Smooth muscle cell (in vitro differentiated cells): ENCODE data around the gene TSPAN5. TPM values are rescaled to one million over a fixed set of nuclear protein-coding genes. Genes with fewer than 3 reads are reported as not detected.

Experiments
- DNase-seq: peaks from one replicate; lab custom pipeline; 2025; ENCODE audit not compliant: unreplicated experiment; lab: John Stamatoyannopoulos, UW
- H2AFZ ChIP-seq: fragments of 200-600 bp; sonication (generic); 2 replicates; pipeline ENCODE4 v1.6.0; 2016; ENCODE audit warnings: antibody characterized with exemption, low read depth, mild to moderate bottlenecking
- H3F3A ChIP-seq: fragments of 200-600 bp; sonication (generic); 2 replicates; pipeline ENCODE4 v1.6.0; 2017; ENCODE audit warnings: antibody characterized with exemption, low read depth
- H3K27ac ChIP-seq: fragments of 200-600 bp; sonication (generic); 2 replicates; pipeline ENCODE4 v1.5.1; 2016; ENCODE audit warnings: low read depth, mild to moderate bottlenecking
- H3K27me3 ChIP-seq: fragments of 200-600 bp; sonication (generic); 2 replicates; pipeline ENCODE4 v1.6.1; 2016; ENCODE audit warnings: low read depth, mild to moderate bottlenecking
- H3K36me3 ChIP-seq: fragments of 200-600 bp; sonication (generic); 2 replicates; pipeline ENCODE4 v1.5.1; 2016; ENCODE audit warnings: low read depth
- H3K4me1 ChIP-seq: fragments of 200-600 bp; sonication (generic); 2 replicates; pipeline ENCODE4 v1.5.1; 2016; ENCODE audit warnings: low read depth
- H3K4me2 ChIP-seq: fragments of 200-600 bp; sonication (generic); 2 replicates; pipeline ENCODE4 v1.6.0; 2016; ENCODE audit warnings: mild to moderate bottlenecking
- H3K4me3 ChIP-seq: fragments of 200-600 bp; sonication (generic); 2 replicates; pipeline ENCODE4 v1.5.1; 2016; ENCODE audit warnings: mild to moderate bottlenecking
- H3K79me2 ChIP-seq: fragments of 200-600 bp; sonication (generic); 2 replicates; pipeline ENCODE4 v1.6.0; 2016; ENCODE audit warnings: low read depth, mild to moderate bottlenecking
- H3K9ac ChIP-seq: fragments of 200-600 bp; sonication (generic); 2 replicates; pipeline ENCODE4 v1.6.0; 2016; ENCODE audit warnings: low read depth
- H3K9me3 ChIP-seq: fragments of 200-600 bp; sonication (generic); replicated peaks from 2 replicates; pipeline ENCODE4 v1.5.1; 2016; ENCODE audit warnings: low read depth
- H4K20me1 ChIP-seq: fragments of 200-600 bp; sonication (generic); 2 replicates; pipeline ENCODE4 v1.6.0; 2016; ENCODE audit warnings: low read depth
- CTCF ChIP-seq: fragments of 200-600 bp; sonication (generic); IDR thresholded peaks from 2 replicates; pipeline ENCODE4 v1.5.1; 2017; ENCODE audit warnings: borderline replicate concordance, mild to moderate bottlenecking, antibody characterized with exemption; ENCODE audit not compliant: insufficient read depth, poor library complexity, severe bottlenecking
- WGBS: methylation state at CpG from one replicate; pipeline ENCODE4 v1.1.7; 2016; ENCODE audit warnings: low lambda C conversion rate; 5-methylcytosine and 5-hydroxymethylcytosine counted together
- polyA plus RNA-seq: library from polyadenylated mRNA; unstranded; fragments of >200 nt; fragmentation: Nextera tagmentation; extraction: Ambion mirVana; gene quantifications from 2 replicates; pipeline ENCODE4 v1.2.1, GENCODE V29; 2016
- total RNA-seq: library from RNA; depleted of rRNA; stranded (reverse); fragments of >200 nt; gene quantifications from 2 replicates; pipeline ENCODE4 v1.2.3, GENCODE V29; 2014

The TSPAN5 gene
- total and polyA plus RNA-seq, 2 experiments from 2014 or later = 28.3 to 35.8 TPM

GRCh38 chr4:98605216-98605615, 53.2 kb downstream of the TSPAN5 start:
- peak overlapping the region; percentile 93 for H3K9ac ChIP-seq
- no peaks in the 10 kb centered on the region for H4K20me1 ChIP-seq
- DNase-seq = no peak
- no peak overlapping the region for H2AFZ ChIP-seq
- peaks cover 12% of the 10 kb centered on the region for H3F3A ChIP-seq
- no peaks in the 10 kb centered on the region for H3K9me3 ChIP-seq
- TF ChIP-seq CTCF = no peak
- peaks cover 36% of the 10 kb centered on the region for H3K4me1 ChIP-seq
- no peaks in the 10 kb centered on the region for H3K36me3 ChIP-seq
- H3K4me2 ChIP-seq = peak overlapping the region; percentile 81
- H3K27ac ChIP-seq = peak overlapping the region; percentile 99
- H3K79me2 ChIP-seq = peaks cover 80% of the 10 kb centered on the region
- H3K27me3 ChIP-seq = no peaks in the 10 kb centered on the region
- 70% methylated on average over 3 of the region's 3 CpGs for WGBS
- no peak overlapping the region for H3K4me3 ChIP-seq

- WGBS = 68% methylated on average over 1 of the region's 1 CpG
- peaks cover 31% of the 10 kb centered on the region for H3K4me1 ChIP-seq
- peak overlapping the region; percentile 99 for H3K27ac ChIP-seq
- TF ChIP-seq CTCF = no peak
- no peak overlapping the region for H2AFZ ChIP-seq
- DNase-seq = no peak
- no peaks in the 10 kb centered on the region for H3K27me3 ChIP-seq
- peaks cover 12% of the 10 kb centered on the region for H3F3A ChIP-seq
- peaks cover 4% of the 10 kb centered on the region for H3K9me3 ChIP-seq
- H3K4me2 ChIP-seq = peak overlapping the region; percentile 81
- H3K4me3 ChIP-seq = no peak overlapping the region
- peak overlapping the region; percentile 93 for H3K9ac ChIP-seq
- H3K36me3 ChIP-seq = no peaks in the 10 kb centered on the region
- no peaks in the 10 kb centered on the region for H4K20me1 ChIP-seq
- H3K79me2 ChIP-seq = peaks cover 80% of the 10 kb centered on the region
Measured at GRCh38 chr4:98604723-98605122, 53.7 kb downstream of the TSPAN5 start.

GRCh38 chr4:98603683-98604521, 54.5 kb downstream of the TSPAN5 start:
- Histone ChIP-seq H3K27me3 (no peaks in the 10 kb centered on the region), H2AFZ (no peak overlapping the region), H3K4me1 (peaks cover 24% of the 10 kb centered on the region), H3K4me2 (peak overlapping the region; percentile 81), H3K79me2 (peaks cover 80% of the 10 kb centered on the region), H3K4me3 (peak overlapping the region; percentile 17), H3K36me3 (peaks cover 3% of the 10 kb centered on the region), H3K9me3 (peaks cover 4% of the 10 kb centered on the region), H3K27ac (peak overlapping the region; percentile 99), H3K9ac (peak overlapping the region; percentile 93), H4K20me1 (no peaks in the 10 kb centered on the region), H3F3A (peaks cover 12% of the 10 kb centered on the region)
- DNase-seq = no peak
- no peak for TF ChIP-seq CTCF
- WGBS = 13% methylated on average over 10 of the region's 10 CpGs
